GM12801 (cell line): ENCODE data around the gene RSBN1L.

ENCODE experiments used
- TF ChIP-seq, protein P1 (sequence below): IDR thresholded peaks from one replicate; pipeline ENCODE4 v1.5.1; 2011; ENCODE audit warnings: control low read depth; ENCODE audit not compliant: insufficient read length; ENCODE audit errors: extremely low read depth

Gene RSBN1L

DNA sequence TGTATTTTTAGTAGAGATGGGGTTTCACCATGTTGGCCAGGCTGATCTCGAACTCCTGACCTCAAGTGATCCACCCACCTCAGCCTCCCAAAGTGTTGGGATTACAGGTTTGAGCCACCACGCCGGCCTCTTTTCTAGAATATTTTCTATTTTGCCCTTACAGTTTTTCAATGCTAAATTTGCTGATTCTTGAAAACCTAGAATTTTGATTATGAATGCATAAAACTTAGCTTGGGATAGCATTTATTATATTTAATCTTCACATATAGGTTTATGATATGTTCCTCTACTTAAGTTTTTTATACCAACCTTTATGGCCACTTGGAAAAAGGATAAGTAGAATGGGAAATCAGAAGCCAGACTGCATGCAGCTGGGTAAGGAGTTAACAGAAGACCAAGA, 99.8 kb downstream of the RSBN1L start:
- TF ChIP-seq, protein P1, sequence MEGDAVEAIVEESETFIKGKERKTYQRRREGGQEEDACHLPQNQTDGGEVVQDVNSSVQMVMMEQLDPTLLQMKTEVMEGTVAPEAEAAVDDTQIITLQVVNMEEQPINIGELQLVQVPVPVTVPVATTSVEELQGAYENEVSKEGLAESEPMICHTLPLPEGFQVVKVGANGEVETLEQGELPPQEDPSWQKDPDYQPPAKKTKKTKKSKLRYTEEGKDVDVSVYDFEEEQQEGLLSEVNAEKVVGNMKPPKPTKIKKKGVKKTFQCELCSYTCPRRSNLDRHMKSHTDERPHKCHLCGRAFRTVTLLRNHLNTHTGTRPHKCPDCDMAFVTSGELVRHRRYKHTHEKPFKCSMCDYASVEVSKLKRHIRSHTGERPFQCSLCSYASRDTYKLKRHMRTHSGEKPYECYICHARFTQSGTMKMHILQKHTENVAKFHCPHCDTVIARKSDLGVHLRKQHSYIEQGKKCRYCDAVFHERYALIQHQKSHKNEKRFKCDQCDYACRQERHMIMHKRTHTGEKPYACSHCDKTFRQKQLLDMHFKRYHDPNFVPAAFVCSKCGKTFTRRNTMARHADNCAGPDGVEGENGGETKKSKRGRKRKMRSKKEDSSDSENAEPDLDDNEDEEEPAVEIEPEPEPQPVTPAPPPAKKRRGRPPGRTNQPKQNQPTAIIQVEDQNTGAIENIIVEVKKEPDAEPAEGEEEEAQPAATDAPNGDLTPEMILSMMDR, result no peak

DNA sequence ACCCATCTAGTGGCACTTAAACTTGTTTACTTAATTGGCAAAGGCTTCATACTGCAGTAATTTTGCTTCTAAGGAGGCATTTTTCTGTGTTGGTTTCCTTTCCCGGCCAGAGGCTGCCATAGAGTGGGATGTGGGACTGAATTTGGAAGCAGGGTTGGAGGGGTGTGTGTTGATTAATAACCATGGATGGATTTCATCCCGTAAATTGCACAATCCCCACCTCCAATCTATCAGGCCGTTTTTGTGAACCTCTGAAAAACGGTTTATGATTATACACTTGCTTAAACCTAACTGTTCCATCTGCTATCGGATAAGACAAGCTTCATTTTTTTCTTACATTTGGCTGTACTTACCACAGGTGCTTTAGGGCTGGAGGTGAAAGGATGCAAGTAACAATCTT, 100.7 kb downstream of the RSBN1L start:
- TF ChIP-seq, protein P1, result no peak

DNA sequence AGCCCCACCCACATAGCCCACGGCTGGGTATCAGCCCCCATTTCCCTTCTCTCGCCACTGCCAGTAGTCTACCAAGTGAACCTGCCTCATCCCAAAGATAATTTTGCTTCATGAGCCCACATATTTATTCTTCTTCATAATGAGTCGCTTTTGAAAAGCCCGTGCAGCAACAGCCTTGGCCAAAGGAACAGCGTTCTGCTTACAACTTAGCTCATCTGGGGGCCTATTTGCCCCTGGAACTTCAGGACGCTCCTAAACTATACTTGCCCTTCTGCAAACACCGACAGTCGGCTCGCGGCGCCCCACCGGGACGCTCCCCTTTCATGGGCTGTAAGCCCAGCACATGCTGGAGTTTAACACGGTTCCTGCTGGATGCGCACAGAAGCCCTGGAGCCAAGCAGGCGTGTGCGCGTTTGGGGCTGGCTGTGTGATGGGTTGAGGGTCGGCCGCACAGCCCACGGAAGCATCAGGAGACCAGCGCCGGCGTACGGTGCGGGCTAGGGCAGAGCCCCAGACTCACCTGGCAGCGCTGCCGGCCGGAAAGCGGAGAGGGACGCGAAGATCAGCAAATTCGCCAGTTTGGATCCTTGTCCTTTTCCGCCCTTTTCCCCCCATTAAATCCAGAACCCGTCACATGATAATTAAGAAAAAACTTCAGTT, 101.6 kb downstream of the RSBN1L start:
- TF ChIP-seq, protein P1, result no peak

DNA sequence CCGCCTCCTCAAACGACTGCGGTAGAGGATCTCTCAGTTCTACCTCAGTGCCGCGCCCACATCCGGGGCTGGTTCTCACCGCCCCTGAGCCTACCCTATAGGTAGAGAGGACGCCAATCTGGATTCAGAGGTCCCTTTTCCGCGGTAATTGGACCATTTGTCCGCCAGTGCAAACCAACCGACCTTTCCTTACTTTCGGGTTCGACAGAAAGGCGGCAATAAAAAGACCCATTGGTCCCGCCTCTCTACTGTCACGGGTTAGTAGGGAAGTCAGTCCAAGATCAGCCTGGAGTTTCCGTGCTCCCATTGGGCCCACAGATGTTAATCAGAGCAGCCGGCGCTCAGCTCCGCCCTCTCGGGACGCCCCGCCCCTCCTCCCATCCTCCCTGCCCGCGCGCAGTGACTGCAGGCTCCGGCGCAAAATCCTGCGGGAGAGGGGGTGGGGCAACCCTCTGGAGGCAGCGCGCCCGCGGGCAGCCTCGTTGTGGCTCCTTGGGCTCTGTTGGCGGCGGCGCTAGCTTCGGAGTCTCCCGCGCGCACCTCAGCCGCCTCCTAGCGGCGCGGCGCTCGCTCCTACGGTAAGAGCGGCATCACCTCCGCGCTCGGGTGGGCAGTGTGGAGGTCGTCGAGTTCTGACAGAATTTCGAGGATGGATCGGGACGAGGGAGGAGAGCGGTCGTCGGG, 102.3 kb downstream of the RSBN1L start, which contains the start of the genes PHTF2 and TMEM60:
PHTF2 (plus strand) TSS at position 380 of the 684 bp plus-strand sequence.
TMEM60 (minus strand) TSS at position 41 of the 684 bp plus-strand sequence. CDS start 4,061 bp downstream, outside the sequence.
- TF ChIP-seq, protein P1, result no peak

DNA sequence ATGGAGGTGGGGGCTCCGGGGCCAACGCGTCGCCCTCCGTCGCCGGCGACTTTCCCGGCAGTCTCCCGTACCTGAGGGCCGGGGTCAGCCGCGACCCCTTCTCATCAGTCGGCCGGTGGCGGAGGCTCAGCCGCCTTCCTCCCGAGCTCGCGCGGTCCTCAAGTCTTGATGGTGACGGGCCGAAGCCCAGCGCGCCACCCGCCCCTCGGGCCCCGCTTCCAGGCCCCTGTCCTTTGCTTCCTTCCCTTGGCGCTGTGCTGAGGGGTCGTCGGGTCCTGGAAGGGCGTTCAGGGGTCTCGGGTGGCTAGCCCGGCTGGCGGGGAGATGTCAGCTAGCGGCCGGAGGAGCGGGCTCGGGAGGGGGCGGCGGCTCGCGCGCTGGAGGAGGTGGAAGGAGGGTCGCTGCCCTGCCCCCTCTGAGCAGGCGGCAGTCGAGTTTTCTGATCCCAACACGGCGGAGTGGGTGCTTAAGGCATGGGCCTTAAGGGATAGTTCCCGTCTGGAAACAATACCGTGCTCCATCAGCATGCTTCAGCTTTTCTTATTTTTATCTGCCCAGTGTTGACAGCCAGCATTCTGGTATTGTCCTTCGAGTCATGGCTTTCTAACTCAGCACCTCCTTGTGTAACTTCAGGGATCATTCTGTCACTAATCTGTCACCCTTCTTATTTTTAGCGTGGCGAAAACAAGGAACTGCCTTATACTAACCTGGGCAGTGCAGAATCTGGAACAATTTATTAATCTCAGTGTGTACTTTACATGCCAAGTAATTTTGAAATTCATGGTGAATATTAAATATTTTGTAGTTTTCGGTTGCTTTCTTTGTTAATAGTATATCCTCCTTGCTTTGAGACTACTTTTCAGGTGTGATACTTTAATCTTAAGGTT, 103.1 kb downstream of the RSBN1L start:
- TF ChIP-seq, protein P1, result no peak

DNA sequence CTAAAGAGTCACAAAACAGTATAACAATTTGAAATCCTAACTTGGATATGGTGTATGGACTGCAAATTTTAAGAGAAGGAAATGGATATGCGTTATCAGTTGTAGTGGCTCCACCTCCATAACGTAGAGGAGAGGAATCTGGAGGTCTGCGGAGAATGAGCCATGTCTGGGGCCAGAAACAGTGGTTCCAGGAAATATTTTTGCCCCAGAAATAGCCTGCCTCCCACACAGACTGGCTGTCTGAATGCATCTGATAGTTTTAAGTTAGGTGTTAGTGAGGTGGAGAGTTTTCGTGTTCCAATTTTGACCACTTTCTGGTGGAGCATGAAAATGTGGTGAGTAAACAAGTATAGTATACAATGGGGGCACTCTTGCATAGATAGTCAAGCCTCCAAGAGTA, 103.9 kb downstream of the RSBN1L start:
- TF ChIP-seq, protein P1, result no peak

DNA sequence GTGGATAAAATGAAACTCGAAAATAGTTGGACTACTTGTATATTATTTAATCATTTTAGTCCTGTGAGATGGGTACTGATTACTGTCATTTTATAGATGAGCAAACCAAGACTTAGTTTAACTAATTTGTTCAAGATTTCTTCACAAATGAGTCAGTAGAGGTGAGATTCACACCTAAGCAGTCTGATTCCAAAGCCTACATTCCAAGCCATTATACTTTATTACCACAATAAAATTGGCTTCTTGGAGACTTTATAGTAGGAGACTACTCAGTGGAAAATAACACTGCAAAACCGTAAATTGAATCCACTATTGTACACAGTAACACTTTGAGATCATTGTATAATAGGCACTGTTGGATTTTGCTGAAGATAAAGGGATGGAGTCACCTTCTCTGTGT, 104.5 kb downstream of the RSBN1L start:
- TF ChIP-seq, protein P1, result no peak
